ENCODE measurements around the gene THAP8. TPM values are rescaled to one million over a fixed set of nuclear protein-coding genes. Genes with fewer than 3 reads are reported as not detected.
A peak's percentile ranks its signal among the peaks of the same experiment; 100 is the strongest.

Gene THAP8
- total and polyA plus RNA-seq, 4 experiments from 2014 or later = 4.0 to 8.6 (median 6.0) TPM

- no peak for DNase-seq
- intact Hi-C loops (cut with micrococcal nuclease) = no loop called here
- CTCF ChIA-PET (ENCODE audit: partially characterized antibody) = no interaction called here
These were observed 25.6 kb downstream of the THAP8 start for GRCh38 chr19:36028313-36029041.

DNA sequence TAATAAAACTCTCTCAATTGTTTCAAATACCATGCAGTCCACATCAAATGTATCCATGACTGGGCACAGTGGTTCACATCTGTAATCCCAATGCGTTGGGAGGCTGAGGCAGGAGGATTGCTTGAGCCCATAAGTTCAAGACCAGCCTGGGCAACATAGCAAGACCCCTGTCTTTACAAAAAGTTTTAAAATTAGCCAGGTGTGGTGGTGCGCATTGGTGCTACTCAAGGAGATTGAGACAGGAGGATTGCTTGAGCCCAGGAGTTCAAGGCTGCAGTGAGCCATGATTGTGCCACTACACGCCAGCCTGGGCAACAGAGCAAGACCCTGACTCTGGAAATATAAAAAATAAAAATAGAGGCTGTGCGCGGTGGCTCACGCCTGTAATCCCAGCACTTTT lies 26.4 kb downstream of the THAP8 start:
- Mint-ChIP-seq H3K4me1 (peaks cover 2 to 10% (median 4%) of the 10 kb centered on the region in 4 donors), H3K4me3 (no peak overlapping the region), H3K36me3 (peaks cover 23 to 24% of the 10 kb centered on the region in 2 donors), H3K9me3 (no peaks in the 10 kb centered on the region), H3K27me3 (peaks cover 0 to 2% of the 10 kb centered on the region in 2 donors), H3K27ac (no peak overlapping the region)
- Histone ChIP-seq H3K9me3 (ENCODE audit: control insufficient read depth in 1 of 2, low read length in 2 of 2) (no peaks in the 10 kb centered on the region), H3K27ac (ENCODE audit: low read depth, low read length) (no peak overlapping the region), H3K4me1 (ENCODE audit: insufficient read depth, low read length) (no peaks in the 10 kb centered on the region), H3K4me3 (ENCODE audit: low read length in 2 of 2) (no peak overlapping the region), H3K36me3 (ENCODE audit: insufficient read depth, low read length) (peaks cover 14% of the 10 kb centered on the region), H3K27me3 (ENCODE audit: insufficient read depth, low read length) (no peaks in the 10 kb centered on the region)
- POLR2A ChIA-PET (ENCODE audit: partially characterized antibody) = interaction anchor here (1.1 kb wide), 1 partner anchor 26 kb away, joined by 4 read pairs; the partner anchor contains the start of gene THAP8
- intact Hi-C loops (cut with micrococcal nuclease) = no loop called here
- CTCF ChIA-PET (ENCODE audit: partially characterized antibody) = no interaction called here
- no peak for DNase-seq

More at GRCh38 chr19:36028313-36029041, 25.6 kb downstream of the THAP8 start:
- Mint-ChIP-seq H3K9me3 (no peaks in the 10 kb centered on the region), H3K36me3 (peaks cover 19% of the 10 kb centered on the region in 2 donors), H3K27ac (peak overlapping the region in 1 of 7 donors; percentile 66), H3K4me1 (peaks cover 0 to 10% (median 5%) of the 10 kb centered on the region in 4 donors), H3K4me3 (no peak overlapping the region), H3K27me3 (peaks cover 0 to 2% of the 10 kb centered on the region in 2 donors)
- POLR2A ChIA-PET (ENCODE audit: partially characterized antibody) = no interaction called here
- Histone ChIP-seq H3K4me3 (ENCODE audit: low read length in 2 of 2) (no peak overlapping the region), H3K9me3 (ENCODE audit: control insufficient read depth in 1 of 2, low read length in 2 of 2) (no peaks in the 10 kb centered on the region), H3K27me3 (ENCODE audit: insufficient read depth, low read length) (no peaks in the 10 kb centered on the region), H3K36me3 (ENCODE audit: insufficient read depth, low read length) (peaks cover 9% of the 10 kb centered on the region), H3K27ac (ENCODE audit: low read depth, low read length) (no peak overlapping the region), H3K4me1 (ENCODE audit: insufficient read depth, low read length) (no peaks in the 10 kb centered on the region)

DNA sequence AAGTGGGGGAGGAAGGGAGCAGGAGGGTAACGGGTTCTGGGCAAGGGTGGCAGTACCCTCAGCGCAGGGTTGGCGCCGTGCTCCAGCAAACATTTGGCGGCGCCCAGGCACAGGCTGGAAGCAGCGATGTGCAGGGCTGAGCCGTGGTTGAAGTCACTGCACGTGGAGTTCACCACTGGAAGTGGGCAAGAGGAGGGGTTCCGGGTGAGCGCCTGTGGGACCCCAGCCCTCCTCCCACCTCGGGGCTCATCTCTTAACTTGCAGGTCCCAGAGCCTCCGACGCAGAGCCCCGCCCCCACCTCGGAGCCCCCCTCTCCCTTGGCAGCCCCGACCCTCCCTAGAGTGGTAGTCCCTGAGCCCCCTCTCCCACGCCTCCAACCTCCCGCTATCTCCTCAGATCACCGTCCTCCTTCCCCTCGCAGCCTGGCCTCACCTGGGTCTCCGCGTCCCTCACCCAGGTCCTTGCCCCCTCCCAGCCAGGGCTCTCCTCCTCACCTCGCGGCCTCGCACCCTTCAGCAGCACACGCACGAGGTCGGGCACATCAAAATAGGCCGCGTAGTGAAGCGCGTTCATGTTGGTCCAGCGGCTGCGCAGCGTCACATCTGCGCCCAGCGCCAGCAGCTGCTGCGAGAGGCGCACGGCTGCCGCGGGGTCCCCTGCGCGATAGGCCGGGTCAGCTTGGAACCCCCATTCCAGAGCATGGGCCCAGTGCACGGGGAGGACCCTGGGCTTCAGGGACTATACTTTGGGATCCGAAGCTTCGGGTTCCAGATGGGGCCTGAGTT lies 27.8 kb downstream of the THAP8 start:
- no peaks in the 10 kb centered on the region for H3K9me3 Mint-ChIP-seq
- H3K27me3 Mint-ChIP-seq = no peaks in the 10 kb centered on the region
- H3K4me1 Mint-ChIP-seq = peaks cover 0 to 2% (median 0%) of the 10 kb centered on the region in 4 donors
- no peak overlapping the region for H3K27ac ChIP-seq (ENCODE audit: low read depth, low read length)
- H3K36me3 Mint-ChIP-seq = peaks cover 22 to 23% of the 10 kb centered on the region in 2 donors
- POLR2A ChIA-PET (ENCODE audit: partially characterized antibody) = interaction anchor here (1.1 kb wide), 1 partner anchor 28 kb away, joined by 4 read pairs; the partner anchor contains the start of gene THAP8
- DNase-seq = no peak
- no peaks in the 10 kb centered on the region for H3K4me1 ChIP-seq (ENCODE audit: insufficient read depth, low read length)
- no peaks in the 10 kb centered on the region for H3K9me3 ChIP-seq (ENCODE audit: control insufficient read depth in 1 of 2, low read length in 2 of 2)
- CTCF ChIA-PET (ENCODE audit: partially characterized antibody) = no interaction called here
- no peak overlapping the region for H3K4me3 Mint-ChIP-seq
- H3K27ac Mint-ChIP-seq = no peak overlapping the region
- no peak overlapping the region for H3K4me3 ChIP-seq (ENCODE audit: low read length in 2 of 2)
- intact Hi-C loops (cut with micrococcal nuclease) = no loop called here
- H3K27me3 ChIP-seq (ENCODE audit: insufficient read depth, low read length) = no peaks in the 10 kb centered on the region
- H3K36me3 ChIP-seq (ENCODE audit: insufficient read depth, low read length) = peaks cover 14% of the 10 kb centered on the region

DNA sequence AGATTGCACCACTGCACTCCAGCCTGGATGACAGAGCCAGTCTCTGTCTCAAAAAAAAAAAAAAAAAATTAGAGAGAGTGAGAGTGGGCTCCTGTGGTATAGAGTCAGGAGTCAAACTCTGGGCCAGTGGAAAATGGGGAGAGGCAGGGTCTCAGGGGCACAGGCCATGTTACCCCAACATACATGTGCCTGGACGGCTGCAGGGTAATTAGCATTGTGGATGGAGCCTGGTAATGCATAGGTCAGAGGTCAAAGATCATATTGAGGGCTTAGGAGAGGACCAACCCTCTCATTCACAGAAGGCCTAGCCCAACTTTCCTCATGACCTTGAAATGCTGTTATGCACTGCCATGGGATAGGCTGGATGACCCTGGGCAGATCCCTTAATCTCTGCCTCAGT lies 28.5 kb downstream of the THAP8 start:
- H3K4me1 Mint-ChIP-seq = peaks cover 0 to 2% (median 0%) of the 10 kb centered on the region in 4 donors
- H3K4me1 ChIP-seq (ENCODE audit: insufficient read depth, low read length) = no peaks in the 10 kb centered on the region
- no peak overlapping the region for H3K4me3 ChIP-seq (ENCODE audit: low read length in 2 of 2)
- no peak for DNase-seq
- H3K36me3 ChIP-seq (ENCODE audit: insufficient read depth, low read length) = peaks cover 14% of the 10 kb centered on the region
- H3K27me3 ChIP-seq (ENCODE audit: insufficient read depth, low read length) = no peaks in the 10 kb centered on the region
- no peak overlapping the region for H3K4me3 Mint-ChIP-seq
- CTCF ChIA-PET (ENCODE audit: partially characterized antibody) = no interaction called here
- no peak overlapping the region for H3K27ac Mint-ChIP-seq
- POLR2A ChIA-PET (ENCODE audit: partially characterized antibody) = no interaction called here
- H3K9me3 Mint-ChIP-seq = no peaks in the 10 kb centered on the region
- intact Hi-C loops (cut with micrococcal nuclease) = no loop called here
- H3K9me3 ChIP-seq (ENCODE audit: control insufficient read depth in 1 of 2, low read length in 2 of 2) = no peaks in the 10 kb centered on the region
- no peaks in the 10 kb centered on the region for H3K27me3 Mint-ChIP-seq
- peaks cover 20 to 21% of the 10 kb centered on the region in 2 donors for H3K36me3 Mint-ChIP-seq
- H3K27ac ChIP-seq (ENCODE audit: low read depth, low read length) = no peak overlapping the region

DNA sequence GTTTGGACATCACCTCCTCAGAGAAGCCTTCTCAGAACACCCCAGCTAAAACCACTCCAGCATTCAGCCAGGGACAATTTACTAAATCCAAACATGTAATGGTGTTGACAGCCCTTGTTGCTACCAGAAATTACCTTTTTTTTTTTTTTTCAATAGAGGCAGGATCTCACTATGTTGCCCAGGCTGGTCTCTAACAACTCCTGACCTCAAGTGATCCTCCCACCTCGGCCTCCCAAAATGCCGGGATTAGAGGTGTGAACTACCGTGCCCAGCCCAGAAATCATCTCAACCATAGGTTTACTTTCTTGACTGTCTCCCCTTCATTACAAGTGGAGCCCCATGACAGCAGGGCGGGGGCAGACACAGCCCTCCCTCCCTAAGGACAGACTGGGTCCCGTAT lies 30.7 kb downstream of the THAP8 start:
- H3K36me3 ChIP-seq (ENCODE audit: insufficient read depth, low read length) = peaks cover 14% of the 10 kb centered on the region
- Mint-ChIP-seq H3K27ac (peak overlapping the region in 1 of 7 donors; percentile 68), H3K27me3 (no peaks in the 10 kb centered on the region), H3K4me3 (no peak overlapping the region), H3K4me1 (peaks cover 0 to 2% (median 0%) of the 10 kb centered on the region in 4 donors), H3K36me3 (peaks cover 14 to 18% of the 10 kb centered on the region in 2 donors), H3K9me3 (no peaks in the 10 kb centered on the region)
- DNase-seq = no peak
- no peaks in the 10 kb centered on the region for H3K4me1 ChIP-seq (ENCODE audit: insufficient read depth, low read length)
- ChIA-PET POLR2A (ENCODE audit: partially characterized antibody) (no interaction called here), CTCF (ENCODE audit: partially characterized antibody) (no interaction called here)
- H3K27me3 ChIP-seq (ENCODE audit: insufficient read depth, low read length) = no peaks in the 10 kb centered on the region
- no peak overlapping the region for H3K4me3 ChIP-seq (ENCODE audit: low read length in 2 of 2)
- intact Hi-C loops (cut with micrococcal nuclease) = no loop called here
- H3K27ac ChIP-seq (ENCODE audit: low read depth, low read length) = no peak overlapping the region
- H3K9me3 ChIP-seq (ENCODE audit: control insufficient read depth in 1 of 2, low read length in 2 of 2) = no peaks in the 10 kb centered on the region

DNA sequence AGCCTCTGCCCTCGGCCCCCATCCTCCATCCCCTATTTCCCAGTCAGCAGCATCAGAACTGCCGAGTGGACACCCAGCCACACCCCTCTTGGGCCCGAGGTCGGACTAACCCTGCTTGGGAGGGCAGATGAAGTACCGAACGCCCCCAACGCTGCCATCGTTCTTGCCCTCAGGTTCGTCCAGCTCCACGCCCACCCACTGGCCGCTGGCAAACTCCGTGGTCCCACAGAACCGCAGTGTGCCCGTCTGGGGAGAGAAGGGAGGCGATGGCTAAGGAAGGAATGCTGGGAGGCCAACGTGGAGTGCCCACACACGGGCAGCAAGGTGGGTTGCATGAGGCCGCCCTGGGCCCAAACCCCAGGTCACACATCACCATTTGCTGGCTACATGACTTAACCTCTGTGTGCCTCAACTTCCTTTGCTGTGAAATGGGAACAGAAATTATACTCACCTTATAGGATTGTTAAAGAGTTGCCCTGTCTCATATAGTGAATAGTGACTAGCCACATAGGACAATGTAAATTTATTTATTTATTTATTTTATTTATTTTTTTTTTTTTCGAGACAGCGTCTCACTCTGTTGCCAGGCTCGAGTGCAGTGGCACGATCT lies 34.9 kb downstream of the THAP8 start:
- Mint-ChIP-seq H3K27ac (no peak overlapping the region), H3K4me1 (peaks cover 9 to 17% (median 12%) of the 10 kb centered on the region in 4 donors), H3K27me3 (no peaks in the 10 kb centered on the region), H3K9me3 (no peaks in the 10 kb centered on the region), H3K4me3 (no peak overlapping the region), H3K36me3 (peaks cover 10 to 12% of the 10 kb centered on the region in 2 donors)
- intact Hi-C loops (cut with micrococcal nuclease) = no loop called here
- POLR2A ChIA-PET (ENCODE audit: partially characterized antibody) = no interaction called here
- no peak for DNase-seq
- H3K4me1 ChIP-seq (ENCODE audit: insufficient read depth, low read length) = peaks cover 9% of the 10 kb centered on the region
- CTCF ChIA-PET (ENCODE audit: partially characterized antibody) = no interaction called here
- H3K9me3 ChIP-seq (ENCODE audit: control insufficient read depth in 1 of 2, low read length in 2 of 2) = no peaks in the 10 kb centered on the region
- H3K27ac ChIP-seq (ENCODE audit: low read depth, low read length) = no peak overlapping the region
- no peak overlapping the region for H3K4me3 ChIP-seq (ENCODE audit: low read length in 2 of 2)
- no peaks in the 10 kb centered on the region for H3K27me3 ChIP-seq (ENCODE audit: insufficient read depth, low read length)
- peaks cover 11% of the 10 kb centered on the region for H3K36me3 ChIP-seq (ENCODE audit: insufficient read depth, low read length)

Measured in CD4-positive, alpha-beta memory T cell (primary cell).